H54 (cell line): ENCODE results near the gene RNF44.
A peak's percentile ranks its signal among the peaks of the same experiment; 100 is the strongest.

Experiments used
- DNase-seq: peaks from one replicate; pipeline ENCODE4 v3.0.0; 2011; ENCODE audit warnings: low spot score, mixed read lengths; ENCODE audit not compliant: insufficient read length
- FAIRE-seq: peaks from 3 replicates; lab custom pipeline; 2011; peaks lifted over from hg19 to GRCh38; lab: Jason Lieb, UNC
- POLR2A ChIP-seq: IDR thresholded peaks from 2 replicates; pipeline ENCODE4 v1.6.1; 2011; ENCODE audit warnings: low read depth, mild to moderate bottlenecking, low read length

The RNF44 gene

GRCh38 chr5:176545388-176545736 lies 8.2 kb upstream of the RNF44 start:
- no peak for FAIRE-seq
- TF ChIP-seq POLR2A: no peak
- no peak for DNase-seq

- peak; percentile 70 for TF ChIP-seq POLR2A
- FAIRE-seq: no peak
- peak; percentile 70 for DNase-seq
Observed at GRCh38 chr5:176543428-176544182, 6.4 kb upstream of the RNF44 start.

GRCh38 chr5:176542596-176543427 lies 5.6 kb upstream of the RNF44 start:
- no peak for TF ChIP-seq POLR2A
- FAIRE-seq (no peak), DNase-seq (no peak)

GRCh38 chr5:176542135-176542595 lies 5.0 kb upstream of the RNF44 start:
- TF ChIP-seq POLR2A: no peak
- FAIRE-seq: no peak
- DNase-seq: no peak

- no peak for FAIRE-seq
- no peak for TF ChIP-seq POLR2A
- no peak for DNase-seq
Observed at GRCh38 chr5:176541338-176542134, 4.3 kb upstream of the RNF44 start.

- DNase-seq (no peak), FAIRE-seq (no peak)
- no peak for TF ChIP-seq POLR2A
Observed at GRCh38 chr5:176540956-176541337, 3.7 kb upstream of the RNF44 start.

- FAIRE-seq (no peak), DNase-seq (no peak)
- no peak for TF ChIP-seq POLR2A
Observed at GRCh38 chr5:176540476-176540899, 3.3 kb upstream of the RNF44 start.

GRCh38 chr5:176538989-176539384 lies 1.8 kb upstream of the RNF44 start:
- FAIRE-seq: no peak
- DNase-seq: no peak
- no peak for TF ChIP-seq POLR2A

GRCh38 chr5:176538230-176538988 lies 1.2 kb upstream of the RNF44 start:
- DNase-seq: no peak
- TF ChIP-seq POLR2A: no peak
- FAIRE-seq: no peak

GRCh38 chr5:176537554-176538229 lies 490 bp upstream of the RNF44 start:
- DNase-seq (peak; percentile 92), FAIRE-seq (peak; percentile 11)
- TF ChIP-seq POLR2A: peak; percentile 33; the same call in 1 of the 2 replicates

- TF ChIP-seq POLR2A: 0 out of 2 replicates have a peak, but pooled peaks have one; percentile 14
- peak; percentile 79 for DNase-seq
- FAIRE-seq: no peak
Observed at GRCh38 chr5:176536132-176536901, 885 bp downstream of the RNF44 start.

GRCh38 chr5:176535664-176536131 lies 1.5 kb downstream of the RNF44 start:
- no peak for DNase-seq
- no peak for TF ChIP-seq POLR2A
- no peak for FAIRE-seq
